GM21381 (cell line): Measurements from ENCODE around the gene TMEM106C.
"Not testable (repeated sequence)": the region's sequence is repeated elsewhere in the genome, so short reads cannot be mapped to it uniquely, and the experiment has no call there.

Experiments used
- ATAC-seq: cut with Tn5 transposase; IDR thresholded peaks from one replicate; pipeline ENCODE4 v1.9.1; 2021; ENCODE audit warnings: mild to moderate bottlenecking, moderate library complexity; ENCODE audit not compliant: unreplicated experiment

The TMEM106C gene

GRCh38 chr12:47949441-47950341 is 13.7 kb upstream of the TMEM106C start:
- no peak for ATAC-seq

GRCh38 chr12:47950856-47951468 is 12.4 kb upstream of the TMEM106C start:
- ATAC-seq = no peak

GRCh38 chr12:47954058-47954457 is 9.3 kb upstream of the TMEM106C start:
- no peak for ATAC-seq

- ATAC-seq = no peak
Observed at GRCh38 chr12:47954467-47955045, 8.8 kb upstream of the TMEM106C start.

- no peak for ATAC-seq
Observed at GRCh38 chr12:47955059-47955458, 8.3 kb upstream of the TMEM106C start.

GRCh38 chr12:47957671-47958070 is 5.7 kb upstream of the TMEM106C start:
- not testable (repeated sequence) for ATAC-seq

GRCh38 chr12:47962198-47962597 is 1.2 kb upstream of the TMEM106C start:
- ATAC-seq = no peak

GRCh38 chr12:47964106-47964728 is 821 bp downstream of the TMEM106C start:
- no peak for ATAC-seq

GRCh38 chr12:47965581-47965980 is 2.2 kb downstream of the TMEM106C start:
- no peak for ATAC-seq

- no peak for ATAC-seq
Observed at GRCh38 chr12:47967461-47968321, 4.3 kb downstream of the TMEM106C start.

GRCh38 chr12:47969845-47970244 is 6.4 kb downstream of the TMEM106C start:
- ATAC-seq = no peak

- no peak for ATAC-seq
Observed at GRCh38 chr12:47970843-47971242, 7.4 kb downstream of the TMEM106C start.

GRCh38 chr12:47972895-47973294 is 9.5 kb downstream of the TMEM106C start:
- no peak for ATAC-seq

GRCh38 chr12:47973870-47974269 is 10.5 kb downstream of the TMEM106C start:
- no peak for ATAC-seq

- ATAC-seq = no peak
Observed at GRCh38 chr12:47975036-47975620, 11.7 kb downstream of the TMEM106C start.

GRCh38 chr12:47975816-47976215 is 12.4 kb downstream of the TMEM106C start:
- ATAC-seq = no peak

GRCh38 chr12:47977046-47977771 is 13.8 kb downstream of the TMEM106C start:
- no peak for ATAC-seq

GRCh38 chr12:47977772-47978597 is 14.6 kb downstream of the TMEM106C start:
- no peak for ATAC-seq

GRCh38 chr12:47978598-47978873 is 15.1 kb downstream of the TMEM106C start:
- no peak for ATAC-seq
